ENCODE results near the gene EIF4E.

DNA sequence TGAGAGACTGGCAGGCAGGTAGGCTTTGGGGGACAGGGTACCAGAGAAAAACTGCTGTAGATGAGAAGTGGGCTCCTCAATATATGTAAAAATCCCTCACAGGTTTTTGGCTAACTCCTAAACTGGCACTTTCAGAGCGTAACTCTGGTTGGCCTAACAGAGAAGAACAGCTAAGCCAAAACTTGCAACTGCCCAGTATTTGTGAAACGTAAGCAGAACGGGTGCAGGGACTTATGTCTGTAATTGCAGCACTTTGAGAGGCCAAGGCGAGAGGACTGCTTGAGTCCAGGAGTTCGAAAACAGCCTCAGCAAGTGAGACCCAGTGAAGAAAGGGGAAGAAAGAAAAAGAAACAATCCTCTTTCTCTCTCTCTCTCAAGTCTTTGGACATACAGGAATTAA, 25.0 kb downstream of the EIF4E start:
- TF ChIP-seq, protein P1, sequence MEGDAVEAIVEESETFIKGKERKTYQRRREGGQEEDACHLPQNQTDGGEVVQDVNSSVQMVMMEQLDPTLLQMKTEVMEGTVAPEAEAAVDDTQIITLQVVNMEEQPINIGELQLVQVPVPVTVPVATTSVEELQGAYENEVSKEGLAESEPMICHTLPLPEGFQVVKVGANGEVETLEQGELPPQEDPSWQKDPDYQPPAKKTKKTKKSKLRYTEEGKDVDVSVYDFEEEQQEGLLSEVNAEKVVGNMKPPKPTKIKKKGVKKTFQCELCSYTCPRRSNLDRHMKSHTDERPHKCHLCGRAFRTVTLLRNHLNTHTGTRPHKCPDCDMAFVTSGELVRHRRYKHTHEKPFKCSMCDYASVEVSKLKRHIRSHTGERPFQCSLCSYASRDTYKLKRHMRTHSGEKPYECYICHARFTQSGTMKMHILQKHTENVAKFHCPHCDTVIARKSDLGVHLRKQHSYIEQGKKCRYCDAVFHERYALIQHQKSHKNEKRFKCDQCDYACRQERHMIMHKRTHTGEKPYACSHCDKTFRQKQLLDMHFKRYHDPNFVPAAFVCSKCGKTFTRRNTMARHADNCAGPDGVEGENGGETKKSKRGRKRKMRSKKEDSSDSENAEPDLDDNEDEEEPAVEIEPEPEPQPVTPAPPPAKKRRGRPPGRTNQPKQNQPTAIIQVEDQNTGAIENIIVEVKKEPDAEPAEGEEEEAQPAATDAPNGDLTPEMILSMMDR (IDR thresholded peaks at IDR 0.05) = no peak
- no peak for TF ChIP-seq ZFX (IDR thresholded peaks at IDR 0.05; ENCODE audit: borderline replicate concordance)
